DND-41 (cell line): ENCODE measurements around the gene LSM4.

ENCODE experiments used
- ATAC-seq: fragments of 200-7000 bp; cut with Tn5 transposase; 3 replicates; pipeline ENCODE4 v1.9.1; 2021; ENCODE audit warnings: low read depth; ENCODE audit not compliant: insufficient read depth
- DNase-seq: peaks from one replicate; pipeline ENCODE4 v3.0.0-alpha.2; 2020
- H2AFZ ChIP-seq: 2 replicates; pipeline ENCODE4 v1.6.0; 2012; ENCODE audit warnings: low read depth, low read length
- H3K27ac ChIP-seq: 2 replicates; pipeline ENCODE4 v1.5.1; 2012; ENCODE audit warnings: low read length, inconsistent platforms
- H3K27me3 ChIP-seq: fragments of 200-600 bp; sonication (generic); 2 replicates; pipeline ENCODE4 v1.6.0; 2012; ENCODE audit warnings: low read length, mild to moderate bottlenecking, inconsistent platforms; ENCODE audit not compliant: insufficient read depth, poor library complexity
- H3K36me3 ChIP-seq: 2 replicates; pipeline ENCODE4 v1.5.1; 2012; ENCODE audit warnings: low read length, inconsistent platforms; ENCODE audit not compliant: insufficient read depth
- H3K4me1 ChIP-seq: 2 replicates; pipeline ENCODE4 v1.5.1; 2012; ENCODE audit warnings: mild to moderate bottlenecking, low read length; ENCODE audit not compliant: insufficient read depth
- H3K4me2 ChIP-seq: 2 replicates; pipeline ENCODE4 v1.6.0; 2012; ENCODE audit warnings: mild to moderate bottlenecking, moderate library complexity, low read length, inconsistent platforms; ENCODE audit not compliant: insufficient read depth
- H3K4me3 ChIP-seq, 2 experiments: fragments of 200-600 bp in 1 of 2; shearing (Covaris generic) in 1 of 2; 2 replicates each; pipeline ENCODE4 v1.5.1; 2012 to 2016; ENCODE audit warnings: inconsistent platforms in 2 of 2, low read length in 2 of 2, mild to moderate bottlenecking in 2 of 2, low read depth in 1 of 2, moderate library complexity in 1 of 2
- H3K79me2 ChIP-seq: 2 replicates; pipeline ENCODE4 v1.6.0; 2012; ENCODE audit warnings: low read length, inconsistent platforms; ENCODE audit not compliant: insufficient read depth
- H3K9ac ChIP-seq: 2 replicates; pipeline ENCODE4 v1.6.0; 2012; ENCODE audit warnings: low read depth, mild to moderate bottlenecking, inconsistent platforms, low read length, moderate library complexity
- H3K9me3 ChIP-seq: 2 replicates; pipeline ENCODE4 v1.5.1; 2012; ENCODE audit warnings: low read length, moderate library complexity, mild to moderate bottlenecking, inconsistent platforms; ENCODE audit not compliant: insufficient read depth, severe bottlenecking
- H4K20me1 ChIP-seq: 2 replicates; pipeline ENCODE4 v1.6.0; 2012; ENCODE audit warnings: low read length; ENCODE audit not compliant: insufficient read depth
- CTCF ChIP-seq: IDR thresholded peaks from 2 replicates; pipeline ENCODE4 v1.5.1; 2012; ENCODE audit warnings: borderline replicate concordance, low read length, moderate library complexity, mild to moderate bottlenecking; ENCODE audit not compliant: poor library complexity, severe bottlenecking; ENCODE audit errors: extremely low read depth
- EZH2 ChIP-seq: IDR thresholded peaks from 3 replicates; pipeline ENCODE4 v1.6.1; 2012; ENCODE audit warnings: borderline replicate concordance, low read depth, mild to moderate bottlenecking, moderate library complexity, low read length, inconsistent platforms; ENCODE audit not compliant: severe bottlenecking

LSM4 gene

GRCh38 chr19:18306209-18306887, 16.5 kb downstream of the LSM4 start:
- H3K4me3 ChIP-seq: no peak overlapping the region
- no peaks in the 10 kb centered on the region for H3K27me3 ChIP-seq
- H3K27ac ChIP-seq: no peak overlapping the region
- H3K79me2 ChIP-seq: peaks cover 2% of the 10 kb centered on the region
- no peak overlapping the region for H3K4me2 ChIP-seq
- H3K4me1 ChIP-seq: peaks cover 40% of the 10 kb centered on the region
- H2AFZ ChIP-seq: no peak overlapping the region
- TF ChIP-seq CTCF (no peak), EZH2 (no peak)
- ATAC-seq: no peak
- no peak for DNase-seq
- H3K36me3 ChIP-seq: peaks cover 56% of the 10 kb centered on the region
- H3K9me3 ChIP-seq: no peaks in the 10 kb centered on the region
- no peak overlapping the region for H3K9ac ChIP-seq
- peaks cover 27% of the 10 kb centered on the region for H4K20me1 ChIP-seq

GRCh38 chr19:18304458-18305310, 18.2 kb downstream of the LSM4 start:
- Histone ChIP-seq H3K4me2 (peak overlapping the region; percentile 69), H3K79me2 (no peaks in the 10 kb centered on the region; the same call in 1 of the 2 replicates), H3K27me3 (no peaks in the 10 kb centered on the region), H3K4me3 (peak overlapping the region; percentile 14 to 54; a peak in 3 of 4 replicates), H3K9me3 (no peaks in the 10 kb centered on the region), H3K27ac (peak overlapping the region; percentile 94), H4K20me1 (peaks cover 13% of the 10 kb centered on the region; the same call in 1 of the 2 replicates), H3K9ac (peak overlapping the region; percentile 64), H3K4me1 (peaks cover 40% of the 10 kb centered on the region), H3K36me3 (peaks cover 40% of the 10 kb centered on the region), H2AFZ (peak overlapping the region; percentile 74)
- DNase-seq (peak; percentile 84), ATAC-seq (peak; percentile 85)
- no peak for TF ChIP-seq EZH2
- peak; percentile 31 for TF ChIP-seq CTCF

- Histone ChIP-seq H3K27ac (peak overlapping the region; percentile 94), H3K9me3 (no peaks in the 10 kb centered on the region), H3K36me3 (peaks cover 34% of the 10 kb centered on the region), H3K27me3 (no peaks in the 10 kb centered on the region), H4K20me1 (0 out of 2 replicates have a peak, but pooled peaks cover 8% of the 10 kb centered on the region), H3K79me2 (no peaks in the 10 kb centered on the region; the same call in 1 of the 2 replicates), H3K4me1 (peaks cover 40% of the 10 kb centered on the region), H3K4me2 (peak overlapping the region; percentile 69), H3K9ac (peak overlapping the region; percentile 64), H2AFZ (peak overlapping the region; percentile 74), H3K4me3 (peak overlapping the region in 1 of 2 experiments; percentile 54; a peak in 2 of 4 replicates)
- DNase-seq (no peak), ATAC-seq (peak; percentile 18)
- no peak for TF ChIP-seq EZH2
- TF ChIP-seq CTCF: no peak
Observed at GRCh38 chr19:18304208-18304457, 18.7 kb downstream of the LSM4 start.
